Measurements from ENCODE around the gene CDC42BPB.
"Not testable (repeated sequence)": the region's sequence is repeated elsewhere in the genome, so short reads cannot be mapped to it uniquely, and the experiment has no call there.

CDC42BPB gene

DNA sequence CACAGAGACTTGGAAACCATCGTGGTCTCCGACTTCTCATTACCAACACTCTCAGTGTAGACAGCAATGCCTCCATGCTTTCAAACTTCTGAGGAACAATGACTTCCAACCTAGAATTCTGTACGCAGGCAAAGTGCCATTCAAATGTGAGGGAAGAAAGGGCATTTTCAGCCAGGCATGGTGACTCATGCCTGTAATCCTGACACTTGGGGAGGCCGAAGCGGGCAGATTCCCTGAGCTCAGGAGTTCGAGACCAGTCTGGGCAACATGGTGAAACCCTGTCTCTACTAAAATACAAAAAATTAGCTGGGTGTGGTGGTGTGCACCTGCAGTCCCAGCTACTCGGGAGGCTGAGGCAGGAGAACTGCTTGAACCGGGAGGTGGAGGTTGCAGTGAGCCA is 9.9 kb downstream of the CDC42BPB start:
- not testable (repeated sequence) for DNase-seq (ENCODE audit: low spot score)

- DNase-seq (ENCODE audit: low spot score): no peak
Observed at GRCh38 chr14:103045371-103045869, 11.9 kb downstream of the CDC42BPB start.

DNA sequence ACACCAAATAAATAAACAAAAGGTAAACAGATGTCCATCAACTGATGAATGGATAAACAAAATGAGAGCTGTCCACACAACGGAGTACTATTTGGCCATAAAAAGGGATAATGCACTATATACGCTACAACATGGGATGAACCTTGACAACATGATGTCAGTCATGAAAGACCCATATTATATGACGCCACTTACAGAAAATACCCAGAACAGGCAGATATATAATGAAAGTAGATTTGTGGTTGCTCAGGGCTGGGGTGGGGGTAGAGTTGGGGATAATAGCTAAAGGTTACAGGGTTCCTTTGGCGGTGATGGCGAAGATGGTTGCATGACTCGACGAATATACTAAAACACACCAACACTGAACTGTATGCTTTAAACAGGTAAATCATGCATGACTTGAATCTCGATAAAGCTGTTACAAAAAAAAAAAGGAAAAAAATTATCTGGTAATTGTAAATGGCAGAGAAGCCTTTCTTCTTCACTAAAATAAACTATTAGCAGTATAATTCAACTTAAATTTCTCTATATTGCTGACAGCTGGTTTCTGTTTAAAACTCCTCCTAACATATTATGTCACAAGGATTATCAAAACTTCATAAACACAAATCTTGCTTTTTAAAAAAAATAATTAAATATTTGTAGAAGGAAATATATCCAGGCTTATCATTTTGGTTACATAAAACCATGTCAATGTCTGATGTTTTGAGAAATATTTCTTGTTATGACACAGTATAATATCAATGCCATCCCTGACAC is 13.9 kb downstream of the CDC42BPB start:
- no peak for DNase-seq (ENCODE audit: low spot score)

DNA sequence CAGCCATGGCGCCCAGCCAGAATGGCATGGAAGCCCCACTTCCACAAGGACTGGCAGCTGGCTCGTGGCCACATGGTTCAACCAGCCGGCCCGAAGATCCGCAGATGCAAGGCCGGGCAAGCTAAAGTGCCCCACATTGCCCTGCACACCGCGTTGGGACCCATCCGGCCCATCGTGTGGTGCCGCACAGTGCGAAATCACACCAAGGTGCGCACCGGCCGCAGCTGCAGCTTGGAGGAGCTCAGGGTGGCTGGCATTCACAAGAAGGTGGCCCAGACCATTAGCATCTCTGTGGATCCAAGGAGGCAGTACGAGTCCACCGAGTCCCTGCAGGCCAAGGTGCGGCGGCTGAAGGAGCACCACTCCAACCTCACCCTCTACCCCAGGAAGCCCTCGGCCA is 15.9 kb downstream of the CDC42BPB start:
- DNase-seq (ENCODE audit: low spot score): no peak

DNA sequence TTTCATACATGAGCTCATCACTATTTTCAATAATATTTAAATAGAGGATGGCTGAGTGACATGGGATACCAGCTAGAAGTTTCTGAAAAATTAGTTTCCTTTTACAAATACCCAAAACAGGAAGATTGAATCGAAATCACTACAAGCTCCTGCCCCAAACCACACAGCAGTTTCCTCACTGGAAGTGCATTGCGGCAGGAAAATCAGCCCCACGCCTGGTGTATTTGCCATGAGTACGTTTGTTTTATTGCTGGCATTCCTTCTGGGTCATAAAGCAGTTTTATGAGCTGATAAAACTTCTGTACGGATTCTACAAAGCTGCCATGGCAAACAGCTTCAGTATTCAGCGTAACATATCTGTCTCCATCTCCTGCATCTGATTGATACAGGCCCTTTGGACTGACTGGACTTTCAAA is 23.7 kb downstream of the CDC42BPB start:
- no peak for DNase-seq (ENCODE audit: low spot score)

DNA sequence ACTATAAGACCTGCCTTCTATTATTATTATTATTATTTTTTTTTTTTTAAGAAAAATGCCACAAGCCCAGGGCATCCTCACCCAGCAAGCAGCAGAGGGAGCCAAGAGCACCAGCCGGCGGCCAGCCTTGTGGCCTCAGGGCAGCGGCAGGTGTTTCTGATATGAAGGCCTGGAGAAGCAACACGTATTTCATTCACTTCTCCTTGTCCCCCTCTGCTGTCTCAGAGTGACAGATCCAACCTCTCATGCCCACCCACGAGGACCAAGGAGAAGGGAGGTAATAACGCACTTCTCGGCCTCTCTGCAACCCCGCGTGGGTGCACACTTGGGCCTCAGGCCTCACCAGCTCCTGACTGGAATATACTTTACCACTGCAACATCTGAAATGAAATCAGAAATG is 25.4 kb downstream of the CDC42BPB start:
- no peak for DNase-seq (ENCODE audit: low spot score)

- no peak for DNase-seq (ENCODE audit: low spot score)
Observed at GRCh38 chr14:103031566-103031911, 25.8 kb downstream of the CDC42BPB start.

DNA sequence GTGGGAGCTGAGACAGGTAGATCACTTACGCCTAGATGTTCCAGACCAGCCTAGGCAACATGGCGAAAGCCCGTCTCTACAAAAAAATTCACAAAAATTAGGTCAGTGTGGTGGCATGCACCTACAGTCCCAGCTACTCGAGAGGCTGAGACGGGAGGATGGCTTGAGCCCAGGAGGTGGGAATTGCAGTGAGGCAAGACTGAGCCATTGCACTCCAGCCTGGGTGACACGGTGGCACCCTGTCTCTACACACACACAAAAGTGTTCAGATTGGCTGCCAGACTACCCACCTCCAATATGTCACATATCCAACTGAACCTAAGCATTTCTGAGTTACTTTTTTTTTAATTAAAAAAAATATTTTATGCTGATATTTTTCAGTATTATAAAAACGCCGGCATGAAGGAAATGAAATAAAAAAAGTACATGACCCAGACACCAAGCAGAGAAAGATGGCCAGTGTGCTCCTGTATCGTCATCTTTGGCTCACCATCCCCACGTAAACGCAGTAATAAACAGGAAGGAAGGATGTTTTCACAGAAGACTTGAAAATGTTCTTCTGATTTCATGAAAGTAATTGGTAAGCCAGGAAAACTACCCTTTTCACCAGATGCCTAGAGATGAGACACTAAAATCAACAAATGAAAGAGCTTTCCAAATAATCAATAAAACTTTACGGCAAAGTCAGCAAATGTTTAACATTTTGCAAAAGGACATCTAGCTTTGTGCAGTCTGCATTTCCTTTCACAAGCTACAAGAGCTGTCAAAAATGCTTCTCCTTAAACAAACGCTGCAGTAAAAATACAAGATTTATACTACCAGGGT is 26.4 kb downstream of the CDC42BPB start:
- DNase-seq (ENCODE audit: low spot score): no peak

GRCh38 chr14:103029936-103030335 is 27.4 kb downstream of the CDC42BPB start:
- DNase-seq (ENCODE audit: low spot score): no peak

DNA sequence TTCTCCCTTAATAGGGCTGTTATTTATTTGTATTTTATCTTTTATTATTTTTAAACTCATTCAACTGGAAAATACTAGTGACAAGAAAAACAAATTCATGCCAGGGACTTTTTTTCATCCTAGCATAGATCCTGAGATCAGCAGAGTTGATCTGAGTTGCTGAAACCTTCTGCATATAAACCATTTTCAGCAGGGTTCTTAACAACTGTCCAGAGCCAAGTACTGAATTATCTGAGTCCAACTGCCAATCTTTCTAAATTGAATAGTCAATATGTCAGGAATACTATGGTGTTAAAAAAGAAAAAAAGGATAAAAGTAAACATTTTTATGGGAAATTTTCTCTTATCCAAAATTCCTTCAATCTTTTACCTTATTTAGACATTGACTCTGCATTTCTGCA is 28.6 kb downstream of the CDC42BPB start:
- DNase-seq (ENCODE audit: low spot score): no peak

- no peak for DNase-seq (ENCODE audit: low spot score)
Observed at GRCh38 chr14:103028161-103028767, 29.1 kb downstream of the CDC42BPB start.

DNA sequence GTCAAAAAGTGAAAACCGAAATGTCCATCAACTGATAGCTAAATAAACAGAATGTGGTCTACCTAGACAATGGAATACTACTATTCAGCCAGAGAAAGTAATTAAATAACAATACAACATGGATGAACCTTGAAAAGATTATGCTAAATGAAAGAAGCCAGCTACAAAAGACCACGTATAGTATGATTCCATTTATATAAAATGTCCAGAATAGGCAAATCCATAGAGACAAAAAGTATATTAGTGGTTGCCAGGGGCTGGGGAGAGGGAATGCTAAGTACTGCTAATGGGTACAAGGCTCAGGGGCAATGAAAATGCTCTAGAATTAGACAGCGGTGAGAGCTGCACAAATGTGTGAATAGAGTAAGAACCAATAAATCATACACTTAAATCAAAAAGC is 29.9 kb downstream of the CDC42BPB start:
- DNase-seq (ENCODE audit: low spot score): no peak

GRCh38 chr14:103026988-103027387 is 30.4 kb downstream of the CDC42BPB start:
- no peak for DNase-seq (ENCODE audit: low spot score)

GRCh38 chr14:103026196-103026595 is 31.2 kb downstream of the CDC42BPB start:
- DNase-seq (ENCODE audit: low spot score): not testable (repeated sequence)

GRCh38 chr14:103023881-103024473 is 33.4 kb downstream of the CDC42BPB start:
- DNase-seq (ENCODE audit: low spot score): no peak

DNA sequence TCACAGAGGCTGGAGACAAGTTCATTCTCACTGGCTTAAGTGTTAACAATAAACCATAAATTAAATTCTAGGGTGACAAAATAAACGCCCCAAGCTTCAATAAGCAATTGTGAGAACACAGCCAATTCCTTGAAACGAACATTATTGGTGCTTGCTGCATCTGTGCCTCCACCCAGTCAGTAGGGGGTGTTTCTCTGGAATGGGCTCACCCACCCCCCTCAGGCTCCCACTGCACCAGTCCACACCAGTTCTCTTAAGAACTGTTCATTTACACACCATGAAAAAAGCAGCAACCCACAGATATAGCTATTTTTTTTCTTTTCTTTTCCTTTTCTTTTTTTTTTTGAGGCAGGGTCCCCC is 34.7 kb downstream of the CDC42BPB start:
- no peak for DNase-seq (ENCODE audit: low spot score)

- no peak for DNase-seq (ENCODE audit: low spot score)
Observed at GRCh38 chr14:103022002-103022684, 35.2 kb downstream of the CDC42BPB start.

- DNase-seq (ENCODE audit: low spot score): no peak
Observed at GRCh38 chr14:103021684-103022001, 35.7 kb downstream of the CDC42BPB start.

GRCh38 chr14:103020271-103021170 is 36.8 kb downstream of the CDC42BPB start:
- no peak for DNase-seq (ENCODE audit: low spot score)

DNA sequence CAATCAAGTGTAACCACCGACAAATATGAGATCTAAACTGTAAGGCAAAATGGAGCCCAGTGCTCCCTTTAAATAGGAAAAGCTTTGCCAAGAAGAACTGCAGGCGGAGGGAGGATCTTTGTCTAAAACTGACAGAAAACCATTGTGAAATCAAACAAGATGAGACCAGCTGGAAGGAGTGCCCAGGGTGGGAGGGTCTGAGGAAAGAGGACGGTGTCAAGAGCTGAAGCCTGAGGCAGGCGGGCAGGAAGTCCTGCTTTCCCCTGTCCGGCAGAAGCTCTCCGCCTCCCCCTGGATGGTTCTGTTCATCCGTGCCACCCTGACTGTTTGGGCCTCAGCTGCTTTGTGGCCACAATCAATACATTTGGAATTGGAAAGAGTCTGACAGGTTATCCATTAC is 37.5 kb downstream of the CDC42BPB start:
- no peak for DNase-seq (ENCODE audit: low spot score)

- no peak for DNase-seq (ENCODE audit: low spot score)
Observed at GRCh38 chr14:103019236-103019635, 38.1 kb downstream of the CDC42BPB start.
